GM21423 (cell line): ENCODE data around the gene CORO2B.
"Not testable (repeated sequence)": the region's sequence is repeated elsewhere in the genome, so short reads cannot be mapped to it uniquely, and the experiment has no call there.

Experiments used
- ATAC-seq: cut with Tn5 transposase; IDR thresholded peaks from one replicate; pipeline ENCODE4 v1.9.1; 2021; ENCODE audit warnings: mild to moderate bottlenecking, moderate library complexity; ENCODE audit not compliant: unreplicated experiment

The CORO2B gene

GRCh38 chr15:68718468-68718867, 139.7 kb downstream of the CORO2B start:
- no peak for ATAC-seq

- no peak for ATAC-seq
Measured at GRCh38 chr15:68719051-68719450, 140.3 kb downstream of the CORO2B start.

GRCh38 chr15:68719672-68720071, 140.9 kb downstream of the CORO2B start:
- no peak for ATAC-seq

GRCh38 chr15:68721886-68722285, 143.1 kb downstream of the CORO2B start:
- ATAC-seq: no peak

GRCh38 chr15:68725736-68726135, 146.9 kb downstream of the CORO2B start:
- ATAC-seq: no peak

GRCh38 chr15:68726246-68726645, 147.5 kb downstream of the CORO2B start:
- ATAC-seq: no peak

- ATAC-seq: no peak
Measured at GRCh38 chr15:68729789-68730411, 151.1 kb downstream of the CORO2B start.

- ATAC-seq: no peak
Measured at GRCh38 chr15:68730471-68730919, 151.7 kb downstream of the CORO2B start.

- no peak for ATAC-seq
Measured at GRCh38 chr15:68730976-68731897, 152.4 kb downstream of the CORO2B start.

- no peak for ATAC-seq
Measured at GRCh38 chr15:68732451-68732850, 153.7 kb downstream of the CORO2B start.

- ATAC-seq: no peak
Measured at GRCh38 chr15:68733666-68734065, 154.9 kb downstream of the CORO2B start.

GRCh38 chr15:68734352-68734751, 155.6 kb downstream of the CORO2B start:
- ATAC-seq: no peak

- no peak for ATAC-seq
Measured at GRCh38 chr15:68734881-68735280, 156.1 kb downstream of the CORO2B start.

GRCh38 chr15:68735610-68736009, 156.8 kb downstream of the CORO2B start:
- no peak for ATAC-seq

- no peak for ATAC-seq
Measured at GRCh38 chr15:68739390-68740080, 160.7 kb downstream of the CORO2B start.

- ATAC-seq: no peak
Measured at GRCh38 chr15:68743256-68743655, 164.5 kb downstream of the CORO2B start.

GRCh38 chr15:68749365-68749764, 170.6 kb downstream of the CORO2B start:
- no peak for ATAC-seq

- ATAC-seq: no peak
Measured at GRCh38 chr15:68749793-68750192, 171.0 kb downstream of the CORO2B start.

- ATAC-seq: no peak
Measured at GRCh38 chr15:68751622-68752021, 172.8 kb downstream of the CORO2B start.

GRCh38 chr15:68755731-68756130, 176.9 kb downstream of the CORO2B start:
- no peak for ATAC-seq

- ATAC-seq: not testable (repeated sequence)
Measured at GRCh38 chr15:68759982-68760579, 181.3 kb downstream of the CORO2B start.
